Epithelial cell of esophagus (primary cell): ENCODE results near the gene IKZF1.

Experiments
- DNase-seq: peaks from one replicate; pipeline ENCODE4 v3.0.0; 2010; ENCODE audit warnings: low read depth
- H3K4me3 ChIP-seq: 2 replicates; pipeline ENCODE4 v1.5.1; 2011; ENCODE audit warnings: mild to moderate bottlenecking, low read length, control low read depth
- CTCF ChIP-seq: IDR thresholded peaks from 2 replicates; pipeline ENCODE4 v1.5.1; 2011; ENCODE audit warnings: low read depth, mild to moderate bottlenecking, low read length, control low read depth, inconsistent platforms; ENCODE audit not compliant: insufficient read depth; ENCODE audit errors: missing control alignments

Gene IKZF1

GRCh38 chr7:50406935-50407334, 102.4 kb downstream of the IKZF1 start:
- DNase-seq, result no peak
- H3K4me3 ChIP-seq, result no peak overlapping the region
- no peak for TF ChIP-seq CTCF

GRCh38 chr7:50409856-50410745, 105.6 kb downstream of the IKZF1 start:
- no peak for DNase-seq
- TF ChIP-seq CTCF, result no peak
- H3K4me3 ChIP-seq, result no peak overlapping the region

GRCh38 chr7:50411332-50411731, 106.8 kb downstream of the IKZF1 start:
- TF ChIP-seq CTCF, result no peak
- no peak overlapping the region for H3K4me3 ChIP-seq
- DNase-seq, result no peak

GRCh38 chr7:50412973-50413372, 108.5 kb downstream of the IKZF1 start:
- no peak for DNase-seq
- TF ChIP-seq CTCF, result no peak
- H3K4me3 ChIP-seq, result no peak overlapping the region

- TF ChIP-seq CTCF, result no peak
- no peak overlapping the region for H3K4me3 ChIP-seq
- no peak for DNase-seq
Measured at GRCh38 chr7:50413561-50413960, 109.0 kb downstream of the IKZF1 start.

- no peak overlapping the region for H3K4me3 ChIP-seq
- no peak for DNase-seq
- TF ChIP-seq CTCF, result no peak
Measured at GRCh38 chr7:50415844-50416364, 111.4 kb downstream of the IKZF1 start.
